Activated CD8-positive, alpha-beta T cell treated with anti-CD3 and anti-CD28 coated beads for 36 hours (primary cell): ENCODE data around the gene TJP3. TPM values are rescaled to one million over a fixed set of nuclear protein-coding genes. Genes with fewer than 3 reads are reported as not detected.

ENCODE experiments used
- ATAC-seq: fragments of 200-7000 bp; cut with Tn5 transposase; one replicate; pipeline ENCODE4 v1.10.0; 2021; ENCODE audit warnings: mild to moderate bottlenecking, moderate library complexity
- CTCF ChIA-PET: fragments of 350-600 bp; sonication (Branson Sonifier 250); formaldehyde crosslinking; loops from one replicate; lab custom pipeline; 2021; ENCODE audit warnings: antibody characterized with exemption; lab: Charles Lee
- POLR2A ChIA-PET: fragments of 350-600 bp; sonication (Branson Sonifier 250); formaldehyde crosslinking; loops from one replicate; lab custom pipeline; 2021; ENCODE audit warnings: antibody characterized with exemption; lab: Charles Lee
- DNase-seq: peaks from one replicate; pipeline ENCODE4 v3.0.0-alpha.2; 2020
- H3K27ac Mint-ChIP-seq: one replicate; pipeline ENCODE4 v1.8.0; 2021; ENCODE audit warnings: mild to moderate bottlenecking, mixed read lengths
- H3K27me3 Mint-ChIP-seq: one replicate; pipeline ENCODE4 v1.8.0; 2021; ENCODE audit warnings: mixed read lengths
- H3K36me3 Mint-ChIP-seq: one replicate; pipeline ENCODE4 v1.8.0; 2021; ENCODE audit warnings: low read depth, mixed read lengths
- H3K4me1 Mint-ChIP-seq: one replicate; pipeline ENCODE4 v1.8.0; 2021; ENCODE audit warnings: low read depth, mixed read lengths
- H3K4me3 Mint-ChIP-seq: one replicate; pipeline ENCODE4 v1.8.0; 2021; ENCODE audit warnings: mild to moderate bottlenecking, moderate library complexity, mixed read lengths
- H3K9me3 Mint-ChIP-seq: one replicate; pipeline ENCODE4 v1.8.0; 2021; ENCODE audit warnings: mixed read lengths
- CTCF ChIP-seq: fragments of 200-600 bp; IDR thresholded peaks from one replicate; pipeline ENCODE4 v1.8.0; 2022; ENCODE audit warnings: antibody characterized with exemption, mild to moderate bottlenecking
- intact Hi-C: fragments of 100-400 bp; cut with micrococcal nuclease; formaldehyde crosslinking; loops from one replicate; pipeline ENCODE4 v1.10.0; 2022
- total RNA-seq, 2 experiments: library from RNA; stranded (reverse); gene quantifications; one replicate each; pipeline ENCODE4 v1.2.3, GENCODE V29; 2021

TJP3 gene
- total RNA-seq, 2 experiments from 2014 or later: 0.69 to 2.4 TPM

GRCh38 chr19:3691726-3692125 lies 16.5 kb upstream of the TJP3 start:
- CTCF ChIA-PET: interaction anchor here (0.9 to 3.7 kb wide), 8 partner anchors 9 to 30 kb away, joined by 3 to 18 read pairs (median 6); partner anchors contain the start of gene TJP3
- Mint-ChIP-seq H3K27me3 (no peaks in the 10 kb centered on the region), H3K4me3 (no peak overlapping the region), H3K27ac (peak overlapping the region; percentile 70), H3K4me1 (peaks cover 48% of the 10 kb centered on the region), H3K36me3 (peaks cover 14% of the 10 kb centered on the region), H3K9me3 (peaks cover 7% of the 10 kb centered on the region)
- no peak for ATAC-seq
- POLR2A ChIA-PET: interaction anchor here (4.4 kb wide), 1 partner anchor 20 kb away, joined by 25 read pairs; no protein-coding TSS in a partner anchor
- DNase-seq: no peak
- TF ChIP-seq CTCF: no peak
- intact Hi-C loops: no loop called here

- Mint-ChIP-seq H3K27me3 (no peaks in the 10 kb centered on the region), H3K27ac (no peak overlapping the region), H3K4me1 (peaks cover 45% of the 10 kb centered on the region), H3K4me3 (no peak overlapping the region), H3K36me3 (peaks cover 14% of the 10 kb centered on the region), H3K9me3 (peaks cover 7% of the 10 kb centered on the region)
- ChIA-PET POLR2A (interaction anchor here (4.4 kb wide), 1 partner anchor 20 kb away, joined by 25 read pairs; no protein-coding TSS in a partner anchor), CTCF (interaction anchor here (0.8 to 3.7 kb wide), 9 partner anchors 9 to 84 kb away, joined by 3 to 18 read pairs (median 5); partner anchors contain the start of gene TJP3)
- peak; percentile 61 for DNase-seq
- TF ChIP-seq CTCF: peak; percentile 67
- peak; percentile 51 for ATAC-seq
- intact Hi-C loops: no loop called here
These were observed 15.8 kb upstream of the TJP3 start for GRCh38 chr19:3692141-3693024.

- ATAC-seq (no peak), DNase-seq (no peak)
- ChIA-PET CTCF (interaction anchor here (0.8 to 3.7 kb wide), 8 partner anchors 9 to 107 kb away, joined by 3 to 18 read pairs (median 4); partner anchors contain the start of gene TJP3), POLR2A (interaction anchor here (4.4 kb wide), 1 partner anchor 21 kb away, joined by 25 read pairs; no protein-coding TSS in a partner anchor)
- peaks cover 42% of the 10 kb centered on the region for H3K4me1 Mint-ChIP-seq
- peaks cover 14% of the 10 kb centered on the region for H3K36me3 Mint-ChIP-seq
- no peak for TF ChIP-seq CTCF
- no peaks in the 10 kb centered on the region for H3K27me3 Mint-ChIP-seq
- no peak overlapping the region for H3K4me3 Mint-ChIP-seq
- no peak overlapping the region for H3K27ac Mint-ChIP-seq
- H3K9me3 Mint-ChIP-seq: peaks cover 7% of the 10 kb centered on the region
- intact Hi-C loops: no loop called here
These were observed 14.9 kb upstream of the TJP3 start for GRCh38 chr19:3693025-3693925.

- ChIA-PET POLR2A (no interaction called here), CTCF (interaction anchor here (1.4 to 1.6 kb wide), 2 partner anchors 29 to 104 kb away, joined by 3 to 4 read pairs; no protein-coding TSS in a partner anchor)
- Mint-ChIP-seq H3K4me3 (no peak overlapping the region), H3K4me1 (peaks cover 38% of the 10 kb centered on the region), H3K9me3 (peaks cover 6% of the 10 kb centered on the region), H3K27me3 (no peaks in the 10 kb centered on the region), H3K36me3 (peaks cover 14% of the 10 kb centered on the region), H3K27ac (no peak overlapping the region)
- no peak for ATAC-seq
- no peak for DNase-seq
- intact Hi-C loops: no loop called here
- TF ChIP-seq CTCF: no peak
These were observed 13.6 kb upstream of the TJP3 start for GRCh38 chr19:3694361-3695123.
